Gastroesophageal sphincter (tissue), 4 donors: ENCODE results near the gene TMCO4. TPM values are rescaled to one million over a fixed set of nuclear protein-coding genes. Genes with fewer than 3 reads are reported as not detected.

Experiments used
- ATAC-seq: fragments of 150-250 bp; one replicate; pipeline ENCODE4 v1.9.1; 2016; ENCODE audit warnings: mild to moderate bottlenecking, moderate library complexity
- H3K27ac ChIP-seq, 4 donors: fragments of 200-600 bp; sonication (generic) in 3 of 4; 1 replicate in 3 of 4; 2 replicates in 1 of 4; pipeline ENCODE4 v1.5.1; 2016 to 2019
- H3K27me3 ChIP-seq: fragments of 200-600 bp; sonication (generic); one replicate; pipeline ENCODE4 v1.5.1; 2019
- H3K36me3 ChIP-seq, 2 donors: fragments of 200-600 bp; sonication (generic); one replicate each; pipeline ENCODE4 v1.5.1; 2019; ENCODE audit warnings: control low read depth in 1 of 2
- H3K4me1 ChIP-seq, 3 donors: fragments of 200-600 bp; sonication (generic); 1 replicate in 2 of 3; 2 replicates in 1 of 3; pipeline ENCODE4 v1.5.1; 2016 to 2019; ENCODE audit warnings: control low read depth in 2 of 3
- H3K4me3 ChIP-seq, 2 donors: fragments of 200-600 bp; sonication (generic); one replicate each; pipeline ENCODE4 v1.5.1; 2019; ENCODE audit warnings: mild to moderate bottlenecking in 1 of 2, moderate library complexity in 1 of 2
- H3K9me3 ChIP-seq, 3 donors: fragments of 200-600 bp; sonication (generic); one replicate each; pipeline ENCODE4 v1.5.1; 2017 to 2019; ENCODE audit warnings: control low read depth in 2 of 3
- EP300 ChIP-seq: sonication (generic); formaldehyde crosslinking; IDR thresholded peaks from one replicate; pipeline ENCODE4 v1.6.1; 2017; ENCODE audit warnings: antibody characterized with exemption, mild to moderate bottlenecking
- POLR2A ChIP-seq, 2 donors: fragments of 450-650 bp; IDR thresholded peaks; one replicate each; pipeline ENCODE4 v1.6.1; 2017; ENCODE audit warnings: antibody characterized with exemption in 2 of 2, mild to moderate bottlenecking in 2 of 2, moderate library complexity in 1 of 2
- POLR2AphosphoS5 ChIP-seq: sonication (generic); formaldehyde crosslinking; IDR thresholded peaks from one replicate; pipeline ENCODE4 v1.6.1; 2017; ENCODE audit warnings: antibody characterized with exemption
- WGBS, 2 donors: methylation state at CpG; one replicate each; pipeline ENCODE4 v1.1.5; 2018; ENCODE audit warnings: low coverage in 1 of 2; 5-methylcytosine and 5-hydroxymethylcytosine counted together
- total RNA-seq, 4 donors: library from RNA; depleted of rRNA; stranded (reverse); fragments of >200 nt; gene quantifications; one replicate each; pipeline ENCODE4 v1.1.0, GENCODE V29; 2016
- TF ChIP-seq, protein P1 (sequence below), 4 experiments: fragments of 200-600 bp in 2 of 4; fragments of 450-650 bp in 2 of 4; sonication (generic) in 1 of 4; IDR thresholded peaks; one replicate each; pipeline ENCODE4 v1.5.1; 2017 to 2019; ENCODE audit warnings: antibody characterized with exemption in 4 of 4, mild to moderate bottlenecking in 2 of 4, moderate library complexity in 2 of 4

Gene TMCO4
- total RNA-seq, 4 donors from 2014 or later, result 18.1 to 36.9 (median 24.5) TPM

GRCh38 chr1:19775831-19776230 lies 23.9 kb downstream of the TMCO4 start:
- Histone ChIP-seq H3K27ac (no peak overlapping the region), H3K9me3 (no peaks in the 10 kb centered on the region), H3K36me3 (peaks cover 0 to 100% of the 10 kb centered on the region in 2 donors), H3K4me3 (no peak overlapping the region), H3K4me1 (no peaks in the 10 kb centered on the region), H3K27me3 (no peaks in the 10 kb centered on the region)
- no peak for ATAC-seq
- 94 to 95% methylated on average over 6 to 9 of the region's 9 CpGs for WGBS, 2 donors
- TF ChIP-seq, protein P1, sequence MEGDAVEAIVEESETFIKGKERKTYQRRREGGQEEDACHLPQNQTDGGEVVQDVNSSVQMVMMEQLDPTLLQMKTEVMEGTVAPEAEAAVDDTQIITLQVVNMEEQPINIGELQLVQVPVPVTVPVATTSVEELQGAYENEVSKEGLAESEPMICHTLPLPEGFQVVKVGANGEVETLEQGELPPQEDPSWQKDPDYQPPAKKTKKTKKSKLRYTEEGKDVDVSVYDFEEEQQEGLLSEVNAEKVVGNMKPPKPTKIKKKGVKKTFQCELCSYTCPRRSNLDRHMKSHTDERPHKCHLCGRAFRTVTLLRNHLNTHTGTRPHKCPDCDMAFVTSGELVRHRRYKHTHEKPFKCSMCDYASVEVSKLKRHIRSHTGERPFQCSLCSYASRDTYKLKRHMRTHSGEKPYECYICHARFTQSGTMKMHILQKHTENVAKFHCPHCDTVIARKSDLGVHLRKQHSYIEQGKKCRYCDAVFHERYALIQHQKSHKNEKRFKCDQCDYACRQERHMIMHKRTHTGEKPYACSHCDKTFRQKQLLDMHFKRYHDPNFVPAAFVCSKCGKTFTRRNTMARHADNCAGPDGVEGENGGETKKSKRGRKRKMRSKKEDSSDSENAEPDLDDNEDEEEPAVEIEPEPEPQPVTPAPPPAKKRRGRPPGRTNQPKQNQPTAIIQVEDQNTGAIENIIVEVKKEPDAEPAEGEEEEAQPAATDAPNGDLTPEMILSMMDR (IDR thresholded peaks at IDR 0.05), result no peak
- TF ChIP-seq EP300 (no peak), POLR2A (IDR thresholded peaks at IDR 0.05) (no peak)

GRCh38 chr1:19775317-19775716 lies 24.4 kb downstream of the TMCO4 start:
- H3K4me3 ChIP-seq, result no peak overlapping the region
- no peaks in the 10 kb centered on the region for H3K4me1 ChIP-seq
- H3K27me3 ChIP-seq, result no peaks in the 10 kb centered on the region
- no peak for ATAC-seq
- TF ChIP-seq EP300, result no peak
- TF ChIP-seq, protein P1 (IDR thresholded peaks at IDR 0.05), result no peak
- H3K9me3 ChIP-seq, result no peaks in the 10 kb centered on the region
- peaks cover 0 to 100% of the 10 kb centered on the region in 2 donors for H3K36me3 ChIP-seq
- 64 to 73% methylated on average over 2 to 4 of the region's 6 CpGs for WGBS, 2 donors
- H3K27ac ChIP-seq, result no peak overlapping the region

DNA sequence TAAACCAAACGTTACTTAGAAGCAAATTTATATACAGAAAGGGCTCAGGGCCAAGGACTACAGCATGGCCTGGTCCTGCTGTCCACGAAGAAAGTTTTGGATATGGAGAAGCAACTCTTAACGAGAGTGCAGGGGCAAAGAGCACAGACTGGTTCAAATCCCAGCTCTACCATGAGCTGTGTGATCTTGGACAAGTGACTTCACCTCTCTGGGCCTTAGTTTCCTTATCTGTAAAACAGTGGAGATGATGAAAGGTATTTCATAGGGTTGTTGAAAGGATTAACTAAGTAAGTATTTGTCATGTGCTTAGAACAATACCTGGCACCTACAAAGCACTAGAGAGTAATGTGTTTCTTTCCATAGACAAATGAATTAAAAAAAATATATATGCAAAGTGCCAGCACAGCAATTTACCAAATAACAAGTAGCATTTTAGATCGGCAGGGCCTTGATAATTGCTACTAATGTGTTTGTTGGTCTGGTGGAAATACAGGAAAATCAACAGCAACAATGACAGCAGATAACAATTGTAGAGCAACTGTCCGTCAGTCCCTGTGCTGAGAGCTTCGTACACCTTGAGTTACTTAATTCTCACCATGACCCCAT lies 25.4 kb downstream of the TMCO4 start:
- Histone ChIP-seq H3K27ac (no peak overlapping the region), H3K36me3 (peaks cover 0 to 100% of the 10 kb centered on the region in 2 donors), H3K4me3 (no peak overlapping the region), H3K27me3 (no peaks in the 10 kb centered on the region), H3K9me3 (no peaks in the 10 kb centered on the region), H3K4me1 (no peaks in the 10 kb centered on the region)
- no peak for ATAC-seq
- TF ChIP-seq POLR2A (IDR thresholded peaks at IDR 0.05) (no peak), POLR2AphosphoS5 (no peak), EP300 (no peak)
- TF ChIP-seq, protein P1 (IDR thresholded peaks at IDR 0.05), result no peak
- WGBS, 2 donors, result 64 to 71% methylated on average over 4 to 6 of the region's 6 CpGs

DNA sequence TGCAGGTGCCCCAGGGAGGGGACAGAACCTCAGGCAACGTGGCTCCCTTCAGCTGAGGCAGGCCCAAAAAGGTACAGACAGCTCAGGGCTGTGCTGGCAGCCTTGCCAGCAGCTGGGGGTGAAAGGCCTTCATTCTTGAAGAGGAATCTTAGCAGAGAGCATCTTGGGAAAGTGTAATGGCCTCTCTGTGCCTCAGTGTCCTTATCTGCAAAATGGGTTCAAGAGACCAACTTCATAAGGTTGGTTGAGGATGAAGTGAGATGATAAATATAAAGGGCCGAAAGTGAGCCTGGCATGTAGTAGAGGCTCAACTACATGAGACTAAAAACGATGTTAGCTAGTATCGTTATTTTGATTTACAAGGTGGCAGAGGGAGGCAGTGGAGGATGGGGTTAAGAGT lies 26.2 kb downstream of the TMCO4 start:
- peaks cover 0 to 100% of the 10 kb centered on the region in 2 donors for H3K36me3 ChIP-seq
- H3K9me3 ChIP-seq, result no peaks in the 10 kb centered on the region
- TF ChIP-seq POLR2A (IDR thresholded peaks at IDR 0.05) (no peak), POLR2AphosphoS5 (no peak), EP300 (no peak)
- TF ChIP-seq, protein P1 (IDR thresholded peaks at IDR 0.05), result no peak
- no peak overlapping the region for H3K4me3 ChIP-seq
- ATAC-seq, result no peak
- no peaks in the 10 kb centered on the region for H3K4me1 ChIP-seq
- no peak overlapping the region for H3K27ac ChIP-seq
- WGBS, 2 donors, result 83 to 86% methylated on average over 3 of the region's 4 CpGs
- H3K27me3 ChIP-seq, result no peaks in the 10 kb centered on the region

GRCh38 chr1:19772053-19772452 lies 27.7 kb downstream of the TMCO4 start:
- Histone ChIP-seq H3K9me3 (no peaks in the 10 kb centered on the region), H3K27me3 (no peaks in the 10 kb centered on the region), H3K36me3 (peaks cover 0 to 98% of the 10 kb centered on the region in 2 donors), H3K27ac (no peak overlapping the region), H3K4me1 (no peaks in the 10 kb centered on the region), H3K4me3 (no peak overlapping the region)
- no peak for TF ChIP-seq POLR2AphosphoS5
- TF ChIP-seq, protein P1 (IDR thresholded peaks at IDR 0.05), result no peak
- TF ChIP-seq EP300, result no peak
- no peak for TF ChIP-seq POLR2A (IDR thresholded peaks at IDR 0.05)
- no peak for ATAC-seq
- no CpG with 5 or more reads among the region's 9 CpGs for WGBS, 2 donors
